Breast epithelium (tissue), 3 donors: ENCODE measurements around the gene GPR158.

Experiments used
- CTCF ChIP-seq, 3 donors: fragments of 450-650 bp; IDR thresholded peaks; one replicate each; pipeline ENCODE4 v1.5.1; 2016 to 2017; ENCODE audit warnings: antibody characterized with exemption in 3 of 3, mild to moderate bottlenecking in 3 of 3, moderate library complexity in 3 of 3
- POLR2A ChIP-seq: fragments of 450-650 bp; IDR thresholded peaks from one replicate; pipeline ENCODE4 v1.6.1; 2016; ENCODE audit warnings: antibody characterized with exemption, mild to moderate bottlenecking, moderate library complexity
- POLR2AphosphoS5 ChIP-seq, 3 donors: sonication (generic); formaldehyde crosslinking; IDR thresholded peaks; one replicate each; pipeline ENCODE4 v1.6.1; 2017; ENCODE audit warnings: antibody characterized with exemption in 3 of 3

GRCh38 chr10:25169740-25170139 lies 5.1 kb upstream of the GPR158 start:
- TF ChIP-seq POLR2A (no peak), CTCF (IDR thresholded peaks at IDR 0.05) (no peak), POLR2AphosphoS5 (IDR thresholded peaks at IDR 0.05) (no peak)
